ENCODE results near the gene WSB2. TPM values are rescaled to one million over a fixed set of nuclear protein-coding genes. Genes with fewer than 3 reads are reported as not detected.

WSB2 gene
- total and polyA plus RNA-seq, 9 of the 15 experiments (the other 6 are each of a cell fraction or from before 2014, with no cell fraction given) = 31.4 to 77.6 (median 52.6) TPM

DNA sequence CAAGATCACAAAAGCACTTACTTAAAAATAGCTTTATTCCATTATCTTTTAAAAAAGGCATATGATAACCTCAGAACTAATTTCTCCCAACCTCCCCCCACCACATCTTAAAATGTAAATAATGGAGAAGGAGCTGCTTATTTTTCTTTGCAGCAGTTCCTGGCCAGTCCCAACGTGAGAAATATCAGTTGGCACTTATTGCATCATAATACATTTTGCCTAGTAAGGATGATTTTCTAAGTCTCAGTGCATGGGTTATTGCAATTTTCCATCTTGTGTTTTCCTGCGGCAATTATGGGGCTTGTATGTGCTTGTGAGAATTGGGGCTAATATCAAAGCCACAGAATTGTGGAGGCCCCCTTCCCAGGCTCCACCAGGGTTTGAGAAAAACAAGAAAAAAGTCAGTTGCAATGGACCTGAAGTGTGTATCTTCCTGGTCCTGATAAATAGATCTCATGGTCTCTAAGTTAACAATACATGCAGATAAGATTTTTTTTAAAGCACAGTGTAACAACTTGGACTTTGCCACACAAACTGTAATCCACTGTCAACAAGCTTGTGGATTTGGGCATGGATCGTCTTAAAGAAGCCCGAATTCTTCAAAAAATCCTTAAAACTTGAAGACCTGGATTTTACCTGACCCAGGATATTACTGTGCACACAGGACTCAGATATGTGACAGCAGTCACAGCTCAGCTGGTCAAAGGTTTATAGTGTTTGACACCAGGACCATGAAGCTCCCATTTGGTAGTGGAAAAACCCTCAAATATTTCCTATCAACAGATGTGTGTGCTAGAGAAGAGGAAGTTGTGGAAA is 2.8 kb upstream of the WSB2 start (continued):
- TF ChIP-seq ATF6 (CRISPR knock-in tag; IDR thresholded peaks at IDR 0.05) = no peak
- TF ChIP-seq ZNF134 (CRISPR knock-in tag; conservative IDR thresholded peaks at IDR 0.05) = no peak
- no peak for TF ChIP-seq ZC3H4 (CRISPR knock-in tag; IDR thresholded peaks at IDR 0.05; ENCODE audit: borderline replicate concordance)
- no peak for TF ChIP-seq MECOM (CRISPR knock-in tag; IDR thresholded peaks at IDR 0.05)
- TF ChIP-seq HCFC1 (IDR thresholded peaks at IDR 0.05; ENCODE audit: low read depth, low read length) = no peak

All from K562 (cell line).